ENCODE measurements around the gene HINT3. TPM values are rescaled to one million over a fixed set of nuclear protein-coding genes. Genes with fewer than 3 reads are reported as not detected.
A peak's percentile ranks its signal among the peaks of the same experiment; 100 is the strongest.

HINT3 gene
- total and polyA plus RNA-seq, 2 experiments from 2014 or later = 1.8 to 8.0 TPM

- Mint-ChIP-seq H3K9me3 (no peaks in the 10 kb centered on the region), H3K27ac (no peak overlapping the region), H3K36me3 (ENCODE audit: low read depth) (no peaks in the 10 kb centered on the region), H3K27me3 (ENCODE audit: insufficient read depth, low read depth, poor library complexity) (no peaks in the 10 kb centered on the region), H3K4me3 (no peak overlapping the region), H3K4me1 (peaks cover 7% of the 10 kb centered on the region)
- no peaks in the 10 kb centered on the region for H3K9me2 ChIP-seq (ENCODE audit: insufficient read depth)
- 0 out of 2 replicates have a peak, but pooled peaks cover 3% of the 10 kb centered on the region for H3F3A ChIP-seq (replicated peaks; ENCODE audit: low read depth)
- TF ChIP-seq JUNB (IDR thresholded peaks at IDR 0.05; ENCODE audit: unreplicated experiment) (no peak), ZNF114 (CRISPR knock-in tag; IDR thresholded peaks at IDR 0.05) (no peak), CTCF (conservative IDR thresholded peaks at IDR 0.05; ENCODE audit: low read depth in 2 of 2) (no peak), POLR2AphosphoS5 (IDR thresholded peaks at IDR 0.05; ENCODE audit: low read depth) (no peak), ZNF462 (CRISPR knock-in tag; IDR thresholded peaks at IDR 0.05) (no peak), REST (IDR thresholded peaks at IDR 0.05; ENCODE audit: unreplicated experiment) (no peak), EZH2phosphoT487 (IDR thresholded peaks at IDR 0.05; ENCODE audit: unreplicated experiment) (no peak), STAT1 (IDR thresholded peaks at IDR 0.05; ENCODE audit: unreplicated experiment) (no peak), CREB1 (CRISPR knock-in tag; IDR thresholded peaks at IDR 0.05; ENCODE audit: low read depth) (no peak), ZNF331 (CRISPR knock-in tag; IDR thresholded peaks at IDR 0.05; ENCODE audit: low read depth) (no peak), NANOG (IDR thresholded peaks at IDR 0.05; ENCODE audit: borderline replicate concordance) (no peak), EZH2 (IDR thresholded peaks at IDR 0.05; ENCODE audit: low read depth, unreplicated experiment) (no peak), ETS1 (IDR thresholded peaks at IDR 0.05) (no peak)
- ATAC-seq (no peak), DNase-seq (ENCODE audit: low spot score) (no peak)
- H3K36me3 ChIP-seq (ENCODE audit: insufficient read depth) = no peaks in the 10 kb centered on the region
- H3K27ac ChIP-seq (ENCODE audit: low read depth) = no peak overlapping the region
- H3K4me2 ChIP-seq = no peak overlapping the region
- no peaks in the 10 kb centered on the region for H3K79me2 ChIP-seq (replicated peaks; ENCODE audit: insufficient read depth)
- H4K20me1 ChIP-seq (replicated peaks; ENCODE audit: insufficient read depth) = no peaks in the 10 kb centered on the region
- H2AFZ ChIP-seq = peak overlapping the region; percentile 49; the same call in 1 of the 2 replicates
- peaks cover 2% of the 10 kb centered on the region; the same call in 1 of the 2 replicates for H3K4me1 ChIP-seq (ENCODE audit: insufficient read depth)
- H3K4me3 ChIP-seq = no peak overlapping the region
- no peaks in the 10 kb centered on the region for H3K27me3 ChIP-seq (ENCODE audit: insufficient read depth)
These were observed 11.0 kb upstream of the HINT3 start for GRCh38 chr6:125945378-125946141.

All from GM23338 (cell line).